BJ (cell line): Measurements from ENCODE around the gene IMPG2. TPM values are rescaled to one million over a fixed set of nuclear protein-coding genes. Genes with fewer than 3 reads are reported as not detected.

Experiments
- CTCF ChIA-PET: fragments of 350-600 bp; formaldehyde crosslinking; extraction: SDS; loops from one replicate; lab custom pipeline; 2021; ENCODE audit warnings: antibody characterized with exemption, inconsistent platforms; lab: Yijun Ruan, JAX
- POLR2A ChIA-PET: fragments of 300-600 bp; sonication (Branson Sonifier 250); formaldehyde crosslinking; extraction: SDS; loops from one replicate; lab custom pipeline; 2021; ENCODE audit warnings: antibody characterized with exemption; lab: Charles Lee
- DNase-seq: peaks from one replicate; pipeline ENCODE4 v3.0.0-alpha.2; 2011; ENCODE audit warnings: low read depth
- H3K27me3 ChIP-seq: 2 replicates; pipeline ENCODE4 v1.6.0; 2011; ENCODE audit warnings: low read length; ENCODE audit not compliant: control insufficient read depth, insufficient read depth
- H3K36me3 ChIP-seq: 2 replicates; pipeline ENCODE4 v1.5.1; 2011; ENCODE audit warnings: low read length; ENCODE audit not compliant: control insufficient read depth, insufficient read depth
- H3K4me3 ChIP-seq: 2 replicates; pipeline ENCODE4 v1.5.1; 2011; ENCODE audit warnings: low read depth, mild to moderate bottlenecking, control low read depth, low read length
- CTCF ChIP-seq: IDR thresholded peaks from 2 replicates; pipeline ENCODE4 v1.5.1; 2011; ENCODE audit warnings: low read depth, mild to moderate bottlenecking, control low read depth, inconsistent platforms, low read length, moderate library complexity; ENCODE audit not compliant: insufficient read depth
- polyA plus RNA-seq: library from polyadenylated mRNA; depleted of rRNA; stranded (reverse); fragments of >200 nt; gene quantifications from 2 replicates; pipeline ENCODE4 v1.2.3, GENCODE V29; 2011

IMPG2 gene
- polyA plus RNA-seq, 1 experiment, result 0.10 TPM

DNA sequence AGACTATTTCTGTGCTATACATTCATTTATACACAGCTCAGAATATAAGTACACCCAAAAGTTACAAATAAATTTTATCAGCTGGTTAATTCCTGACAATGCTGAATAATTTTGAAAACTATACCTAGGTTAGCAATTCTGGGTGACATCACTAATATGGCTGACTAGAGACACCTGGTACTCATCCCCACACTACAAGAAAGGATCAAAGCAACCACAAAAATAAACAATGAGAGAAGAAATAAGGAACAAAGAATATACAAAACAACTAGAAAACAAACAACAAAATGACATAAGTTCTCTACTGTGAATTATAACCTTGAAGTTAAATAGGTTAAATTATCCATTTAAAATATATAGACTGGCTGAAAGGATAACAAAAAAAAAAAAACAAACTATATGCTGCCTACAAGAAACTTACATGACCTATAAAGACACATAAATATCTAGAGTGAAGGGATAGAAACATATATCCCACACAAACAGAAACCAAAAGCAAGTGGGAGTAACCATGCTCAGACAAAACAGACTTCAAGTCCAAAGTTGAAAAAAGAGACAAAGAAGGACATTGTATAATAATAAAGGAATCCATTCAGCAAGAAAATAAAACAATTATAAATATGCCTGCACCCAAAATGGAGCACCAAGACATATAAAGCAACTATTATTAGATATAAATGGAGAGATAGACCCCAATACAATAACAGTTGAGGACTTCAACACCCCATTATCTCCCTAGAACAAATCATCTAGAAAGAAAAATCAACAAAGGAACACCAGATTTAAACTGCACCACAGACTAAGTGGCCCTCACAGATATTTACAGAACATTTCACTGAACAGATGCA is 57.8 kb downstream of the IMPG2 start:
- POLR2A ChIA-PET, result no interaction called here
- no peak for DNase-seq
- TF ChIP-seq CTCF, result no peak
- no peak overlapping the region for H3K4me3 ChIP-seq
- H3K27me3 ChIP-seq, result no peaks in the 10 kb centered on the region
- CTCF ChIA-PET, result no interaction called here
- no peaks in the 10 kb centered on the region for H3K36me3 ChIP-seq

DNA sequence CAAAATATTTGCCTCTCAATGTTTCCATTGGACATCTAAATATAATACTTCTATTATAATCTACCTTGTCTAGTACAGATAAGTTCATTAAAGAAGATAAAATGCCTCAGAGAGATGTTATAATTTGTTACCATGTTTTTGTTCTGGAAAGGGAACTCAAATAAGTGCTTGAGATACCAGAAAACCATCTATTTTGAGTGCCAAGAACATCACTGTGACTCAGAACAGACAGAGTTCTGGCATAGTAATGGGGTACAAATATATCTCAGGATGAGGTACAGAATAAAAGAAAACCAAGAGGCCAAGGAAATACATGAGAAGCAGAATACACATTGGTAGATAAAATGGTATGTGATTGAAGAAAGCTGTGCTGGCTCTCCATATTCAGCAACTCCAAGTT is 58.9 kb downstream of the IMPG2 start:
- ChIA-PET CTCF (no interaction called here), POLR2A (no interaction called here)
- no peak overlapping the region for H3K4me3 ChIP-seq
- H3K36me3 ChIP-seq, result no peaks in the 10 kb centered on the region
- H3K27me3 ChIP-seq, result no peaks in the 10 kb centered on the region
- no peak for TF ChIP-seq CTCF
- DNase-seq, result no peak

- Histone ChIP-seq H3K27me3 (no peaks in the 10 kb centered on the region), H3K36me3 (no peaks in the 10 kb centered on the region), H3K4me3 (no peak overlapping the region)
- ChIA-PET CTCF (no interaction called here), POLR2A (no interaction called here)
- no peak for DNase-seq
- TF ChIP-seq CTCF, result no peak
Observed at GRCh38 chr3:101259485-101260341, 60.7 kb downstream of the IMPG2 start.

DNA sequence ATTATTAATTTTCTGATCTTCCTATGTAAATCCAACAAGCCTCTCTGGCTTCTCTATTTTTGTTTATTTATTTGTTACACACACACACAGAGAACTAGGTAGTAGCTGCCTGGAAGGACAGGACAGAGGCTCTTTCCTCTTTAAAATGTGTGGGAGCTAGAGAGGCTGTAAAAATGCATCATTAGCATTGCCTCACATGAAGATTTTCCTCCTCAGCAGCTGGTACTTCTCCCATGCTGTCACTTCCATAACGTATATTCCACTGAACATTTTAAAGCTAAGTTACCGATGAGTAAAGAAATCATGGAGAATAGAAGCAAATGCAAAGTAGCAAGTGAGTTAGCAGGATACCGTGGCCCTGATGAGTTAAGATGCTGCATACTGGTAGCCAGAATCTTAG is 63.9 kb downstream of the IMPG2 start:
- POLR2A ChIA-PET, result no interaction called here
- no peak for DNase-seq
- no peak for TF ChIP-seq CTCF
- Histone ChIP-seq H3K27me3 (no peaks in the 10 kb centered on the region), H3K4me3 (no peak overlapping the region), H3K36me3 (no peaks in the 10 kb centered on the region)
- CTCF ChIA-PET, result interaction anchor here (1.1 kb wide), 1 partner anchor 27 kb away, joined by 3 read pairs; no protein-coding TSS in a partner anchor

- no peak for TF ChIP-seq CTCF
- Histone ChIP-seq H3K36me3 (no peaks in the 10 kb centered on the region), H3K4me3 (no peak overlapping the region), H3K27me3 (no peaks in the 10 kb centered on the region)
- no peak for DNase-seq
- POLR2A ChIA-PET, result no interaction called here
- CTCF ChIA-PET, result interaction anchor here (1.3 kb wide), 1 partner anchor 19 kb away, joined by 3 read pairs; no protein-coding TSS in a partner anchor
Observed at GRCh38 chr3:101255441-101255840, 64.9 kb downstream of the IMPG2 start.
